Ishikawa (cell line): ENCODE measurements around the gene BZW2.

ENCODE experiments used
- CEBPB ChIP-seq: IDR thresholded peaks from 2 replicates; pipeline ENCODE4 v1.6.1; 2012
- CREB1 ChIP-seq: IDR thresholded peaks from 2 replicates; pipeline ENCODE4 v1.6.1; 2012; ENCODE audit warnings: low read depth
- EGR1 ChIP-seq: IDR thresholded peaks from 2 replicates; pipeline ENCODE4 v1.6.1; 2012
- EP300 ChIP-seq: IDR thresholded peaks from 2 replicates; pipeline ENCODE4 v1.6.1; 2012; ENCODE audit warnings: borderline replicate concordance
- FOXM1 ChIP-seq: IDR thresholded peaks from 2 replicates; pipeline ENCODE4 v1.6.1; 2012; ENCODE audit warnings: low read depth, borderline replicate concordance
- NFIC ChIP-seq: IDR thresholded peaks from 2 replicates; pipeline ENCODE4 v1.6.1; 2012
- RAD21 ChIP-seq: IDR thresholded peaks from 2 replicates; pipeline ENCODE4 v1.6.1; 2012; ENCODE audit warnings: low read depth
- REST ChIP-seq: IDR thresholded peaks from 2 replicates; pipeline ENCODE4 v1.6.1; 2012; ENCODE audit warnings: low read depth, mild to moderate bottlenecking
- TAF1 ChIP-seq: IDR thresholded peaks from 2 replicates; pipeline ENCODE4 v1.6.1; 2012; ENCODE audit warnings: low read depth, mild to moderate bottlenecking
- TCF12 ChIP-seq: IDR thresholded peaks from 2 replicates; pipeline ENCODE4 v1.6.1; 2012; ENCODE audit warnings: low read depth
- YY1 ChIP-seq: IDR thresholded peaks from 2 replicates; pipeline ENCODE4 v1.6.1; 2012; ENCODE audit warnings: low read depth
- ZBTB7A ChIP-seq: IDR thresholded peaks from 2 replicates; pipeline ENCODE4 v1.6.1; 2012; ENCODE audit warnings: low read depth
- TF ChIP-seq, protein P1 (sequence below): IDR thresholded peaks from 2 replicates; pipeline ENCODE4 v1.6.1; 2012

DNA sequence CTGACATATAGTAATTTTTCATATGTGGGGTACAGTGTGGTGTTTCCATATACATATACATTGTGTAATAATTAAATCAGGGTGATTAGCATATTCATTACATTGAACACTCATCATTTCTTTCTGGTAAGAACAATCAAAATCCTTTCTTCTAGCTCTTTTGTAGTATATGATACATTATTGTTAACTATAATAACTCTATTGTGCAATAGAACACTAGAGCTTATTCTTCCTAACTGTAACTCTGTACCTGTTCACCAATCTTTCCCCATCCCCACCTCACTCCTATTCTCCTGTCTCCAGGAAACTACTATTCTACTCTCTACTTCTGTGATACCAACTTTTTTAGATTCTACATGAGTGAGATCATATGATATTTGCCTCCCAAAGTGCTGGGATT is 9.4 kb downstream of the BZW2 start:
- TF ChIP-seq EP300 (no peak), TAF1 (no peak), RAD21 (no peak), CEBPB (no peak), YY1 (no peak), CREB1 (no peak), NFIC (no peak), EGR1 (no peak), ZBTB7A (no peak), FOXM1 (no peak), TCF12 (no peak), REST (no peak)
- TF ChIP-seq, protein P1, sequence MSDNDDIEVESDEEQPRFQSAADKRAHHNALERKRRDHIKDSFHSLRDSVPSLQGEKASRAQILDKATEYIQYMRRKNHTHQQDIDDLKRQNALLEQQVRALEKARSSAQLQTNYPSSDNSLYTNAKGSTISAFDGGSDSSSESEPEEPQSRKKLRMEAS: no peak
